GM19468 (cell line): ENCODE data around the gene BRIX1.
A peak's percentile ranks its signal among the peaks of the same experiment; 100 is the strongest.

Source experiments
- ATAC-seq: cut with Tn5 transposase; IDR thresholded peaks from one replicate; pipeline ENCODE4 v1.9.1; 2021; ENCODE audit warnings: mild to moderate bottlenecking, moderate library complexity, moderate number of reproducible peaks; ENCODE audit not compliant: unreplicated experiment; ENCODE audit errors: extremely low read depth

The BRIX1 gene, protein sequence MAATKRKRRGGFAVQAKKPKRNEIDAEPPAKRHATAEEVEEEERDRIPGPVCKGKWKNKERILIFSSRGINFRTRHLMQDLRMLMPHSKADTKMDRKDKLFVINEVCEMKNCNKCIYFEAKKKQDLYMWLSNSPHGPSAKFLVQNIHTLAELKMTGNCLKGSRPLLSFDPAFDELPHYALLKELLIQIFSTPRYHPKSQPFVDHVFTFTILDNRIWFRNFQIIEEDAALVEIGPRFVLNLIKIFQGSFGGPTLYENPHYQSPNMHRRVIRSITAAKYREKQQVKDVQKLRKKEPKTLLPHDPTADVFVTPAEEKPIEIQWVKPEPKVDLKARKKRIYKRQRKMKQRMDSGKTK

GRCh38 chr5:34915139-34915855 lies at the start of gene BRIX1, which contains the start of gene RAD1:
BRIX1 (plus strand) TSS chr5:34915711; CDS start chr5:34915739, 28 bp downstream.
RAD1 (minus strand) TSS chr5:34915504; CDS start chr5:34914892, 612 bp downstream.
- peak; percentile 100 for ATAC-seq

DNA sequence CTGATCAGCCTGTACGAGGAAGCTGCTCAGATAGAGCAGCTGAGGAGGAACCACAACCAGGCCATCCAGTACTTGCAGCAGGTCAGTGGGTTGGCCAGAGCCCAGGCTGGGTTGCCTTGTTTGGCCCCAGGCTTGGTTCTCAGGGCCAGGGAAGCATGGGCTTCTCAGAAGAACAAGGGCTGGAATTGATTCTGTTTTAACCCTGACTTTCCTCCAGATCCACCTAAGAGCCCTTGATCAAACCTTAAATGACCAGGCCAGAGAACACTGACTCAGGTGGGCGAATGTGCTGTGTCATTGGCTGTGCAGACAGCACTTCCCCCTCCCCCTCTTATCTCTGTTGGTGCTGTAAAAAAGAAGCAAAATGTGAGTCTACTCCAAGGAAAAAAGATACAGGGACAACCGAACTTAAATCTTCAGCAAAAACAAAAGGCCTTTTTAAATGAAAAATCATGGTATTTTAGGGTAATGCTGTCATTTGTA lies 48.5 kb upstream of the BRIX1 start:
- ATAC-seq: no peak

DNA sequence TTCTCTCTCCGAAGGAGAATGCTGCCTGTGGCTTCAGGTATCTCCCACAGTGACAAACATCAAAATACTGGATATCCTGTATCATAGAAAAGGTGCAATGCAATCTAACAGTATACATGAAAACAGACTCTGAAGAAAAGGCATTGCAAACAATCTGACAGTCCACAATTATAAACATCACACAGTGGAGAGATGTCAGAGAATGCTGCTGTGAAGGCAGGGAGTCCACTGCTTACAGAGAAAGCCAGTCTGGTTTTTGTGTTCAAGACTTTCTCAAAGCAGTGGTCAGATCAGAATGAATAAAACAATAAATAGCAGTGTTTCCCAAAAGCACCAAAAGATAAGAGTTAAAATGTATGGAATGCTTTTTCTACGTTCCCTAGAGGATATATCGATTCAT lies 47.9 kb upstream of the BRIX1 start:
- ATAC-seq: no peak

GRCh38 chr5:34868791-34869190 lies 46.7 kb upstream of the BRIX1 start:
- ATAC-seq: no peak

GRCh38 chr5:34869256-34869655 lies 46.3 kb upstream of the BRIX1 start:
- no peak for ATAC-seq

GRCh38 chr5:34870382-34870781 lies 45.1 kb upstream of the BRIX1 start:
- no peak for ATAC-seq

GRCh38 chr5:34876275-34876674 lies 39.2 kb upstream of the BRIX1 start:
- ATAC-seq: no peak

DNA sequence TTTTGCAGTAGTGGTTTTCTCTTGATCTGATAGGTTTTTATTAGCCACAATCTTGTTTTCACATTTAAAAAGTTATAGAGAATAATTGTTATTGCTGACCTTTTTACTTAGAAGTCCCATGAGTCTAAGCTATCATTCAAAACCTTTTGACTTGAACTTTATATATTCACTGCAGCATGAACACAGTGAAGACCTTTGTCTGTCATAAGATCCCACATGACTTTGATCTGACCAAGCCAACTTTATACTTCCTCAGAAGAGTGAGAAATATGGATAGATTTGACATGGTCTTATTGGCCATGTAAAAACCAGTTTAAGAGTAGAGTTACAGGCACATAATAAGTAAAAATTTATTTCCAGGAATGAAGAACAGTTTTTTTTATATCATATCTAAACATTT lies 34.3 kb upstream of the BRIX1 start:
- no peak for ATAC-seq

- no peak for ATAC-seq
These were observed 29.0 kb upstream of the BRIX1 start for GRCh38 chr5:34886392-34887119.

- no peak for ATAC-seq
These were observed 26.1 kb upstream of the BRIX1 start for GRCh38 chr5:34889394-34889793.

GRCh38 chr5:34891981-34892380 lies 23.5 kb upstream of the BRIX1 start:
- ATAC-seq: no peak

GRCh38 chr5:34892414-34892813 lies 23.1 kb upstream of the BRIX1 start:
- ATAC-seq: no peak

DNA sequence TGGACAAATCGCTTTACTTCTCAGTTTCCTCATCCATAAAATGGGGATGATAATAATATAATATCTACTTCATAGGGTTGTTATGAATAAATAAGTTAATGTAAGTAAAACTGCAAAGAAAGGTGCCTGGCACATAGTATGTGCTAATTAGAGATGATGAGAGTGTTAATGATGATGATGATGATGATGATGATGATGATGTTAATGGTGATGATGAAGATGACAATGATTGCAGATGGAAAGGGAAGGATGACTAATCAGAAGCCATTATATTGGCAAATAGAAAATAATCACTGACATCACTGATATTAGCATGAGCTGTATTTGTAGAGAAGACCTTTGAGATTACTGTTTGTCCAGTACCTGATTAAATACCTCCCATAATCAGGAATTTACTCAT lies 20.8 kb upstream of the BRIX1 start:
- ATAC-seq: no peak

DNA sequence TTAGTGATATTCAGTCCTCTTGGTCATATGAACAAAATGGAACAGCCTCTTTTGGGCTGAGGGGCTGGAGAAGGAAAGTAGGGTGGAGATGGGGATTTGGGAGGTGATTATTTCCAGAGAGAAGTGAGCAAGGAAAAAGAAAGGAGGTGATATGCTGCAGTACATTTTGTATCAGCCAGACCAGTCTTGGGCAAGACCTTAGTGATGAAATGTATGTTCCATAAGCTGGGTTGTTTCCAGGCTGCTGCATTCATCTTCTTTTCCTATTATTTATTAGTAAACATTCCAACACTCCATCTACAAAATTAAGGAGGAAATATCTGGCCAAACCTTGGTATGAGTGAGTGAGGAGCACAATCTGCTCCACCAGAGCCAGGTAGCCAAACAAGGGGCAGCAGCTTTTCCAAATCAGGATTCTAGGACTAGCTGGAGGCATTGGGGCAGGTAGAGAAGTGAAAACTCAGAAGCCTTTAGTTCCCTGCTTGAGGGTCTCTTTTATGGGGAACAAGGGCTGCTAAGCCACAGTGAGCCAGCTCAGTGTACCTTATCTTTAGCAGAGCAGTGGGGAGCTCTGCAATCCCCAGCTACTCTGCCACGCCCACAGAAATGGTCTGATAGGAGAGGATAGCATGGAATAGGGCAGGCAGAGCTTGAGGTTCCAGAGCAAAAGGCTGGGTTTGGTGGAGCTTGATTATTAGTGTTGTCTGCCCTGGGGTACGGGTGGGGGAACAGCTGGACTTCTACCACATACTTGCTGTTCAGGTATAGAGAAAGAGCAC lies 19.7 kb upstream of the BRIX1 start:
- no peak for ATAC-seq

DNA sequence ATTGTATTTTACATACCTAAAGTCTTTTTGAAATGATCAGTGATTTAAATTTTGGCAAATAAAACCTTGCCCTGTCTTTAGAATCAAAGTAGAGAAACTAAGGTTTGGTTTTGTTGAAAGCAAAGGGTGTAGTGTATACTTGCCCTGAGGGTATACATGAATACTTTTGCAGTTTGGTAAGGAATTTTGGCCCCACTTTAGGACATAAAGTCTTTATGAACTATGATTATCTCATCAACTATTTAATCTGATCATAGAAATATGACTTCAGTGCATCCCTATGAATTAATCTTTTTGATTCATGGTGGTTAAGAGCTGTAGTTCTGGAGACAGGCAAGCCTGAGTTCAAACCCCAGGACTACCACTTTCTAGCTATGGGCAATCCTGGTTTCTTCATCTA lies 17.9 kb upstream of the BRIX1 start:
- ATAC-seq: no peak

- peak; percentile 76 for ATAC-seq
These were observed 17.1 kb upstream of the BRIX1 start for GRCh38 chr5:34898258-34898895.

DNA sequence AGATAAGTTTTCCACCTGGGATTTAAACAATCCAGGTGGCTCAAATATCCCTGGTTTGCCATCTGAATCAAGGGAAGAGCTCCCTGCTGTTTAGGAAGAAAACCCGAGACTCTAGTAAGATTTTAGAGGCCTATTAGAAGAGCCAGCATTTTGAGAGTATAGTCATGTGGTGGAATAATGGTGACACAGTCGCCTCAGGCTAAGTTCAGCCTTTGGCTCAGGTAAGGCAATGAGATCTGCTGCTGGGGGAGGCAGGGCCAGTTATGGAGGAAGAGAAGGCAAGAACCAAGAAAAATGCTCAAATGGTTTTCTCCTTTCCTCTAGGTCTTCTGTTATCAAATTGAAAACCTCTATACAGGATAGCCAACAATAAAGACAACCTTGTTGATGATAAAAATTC lies 16.4 kb upstream of the BRIX1 start:
- ATAC-seq: no peak

DNA sequence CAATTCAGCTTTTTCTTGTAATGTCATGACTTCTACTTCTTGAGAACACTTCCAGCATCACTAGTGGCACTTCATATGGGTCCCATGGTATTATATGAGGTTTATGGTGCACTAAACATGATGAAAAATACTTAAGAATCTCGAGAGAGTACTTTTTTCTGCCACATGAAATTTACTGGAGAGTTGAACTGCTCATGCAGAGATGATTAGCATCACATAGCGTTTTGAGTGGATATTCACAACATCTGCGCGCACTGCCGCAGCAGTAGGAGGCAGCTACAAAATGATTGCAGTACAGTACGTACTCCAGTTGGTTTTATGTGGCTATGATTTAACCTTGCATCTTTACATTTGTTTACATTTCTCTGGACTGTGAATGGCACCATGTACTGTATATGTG lies 14.9 kb upstream of the BRIX1 start:
- no peak for ATAC-seq

DNA sequence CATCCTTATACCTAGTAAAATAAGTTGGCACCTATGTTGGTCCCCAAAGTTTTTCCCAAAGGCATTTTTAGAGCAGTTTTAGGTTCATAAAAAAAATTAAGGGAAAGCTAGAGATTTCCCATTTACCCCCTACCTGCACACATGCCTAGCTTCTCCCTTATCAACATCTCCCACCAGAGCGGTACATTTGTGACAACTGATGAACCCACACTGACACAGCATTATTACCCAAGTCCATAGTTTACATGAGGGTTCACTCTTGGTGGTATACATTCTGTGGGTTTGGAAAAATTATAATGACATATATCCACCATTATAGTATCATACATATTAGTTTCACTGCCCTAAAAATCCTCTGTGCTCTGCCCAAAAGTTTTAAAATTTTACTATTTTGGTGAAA lies 12.3 kb upstream of the BRIX1 start:
- no peak for ATAC-seq

- ATAC-seq: no peak
These were observed 9.9 kb upstream of the BRIX1 start for GRCh38 chr5:34905564-34905963.
